HepG2 (cell line): ENCODE measurements around the gene DNAJC11. TPM values are rescaled to one million over a fixed set of nuclear protein-coding genes. Genes with fewer than 3 reads are reported as not detected.
A peak's percentile ranks its signal among the peaks of the same experiment; 100 is the strongest.

Experiments used
- ATAC-seq: fragments of 200-7000 bp; cut with Tn5 transposase; 3 replicates; pipeline ENCODE4 v1.9.1; 2020; ENCODE audit warnings: mild to moderate bottlenecking, moderate library complexity
- BruUV-seq: library from RNA; stranded (reverse); fragments of 400-500 nt; replicated peaks from 2 replicates; lab custom pipeline; 2021; lab: Mats Ljungman, UMichigan
- CTCF ChIA-PET: fragments of 300-600 bp; formaldehyde crosslinking; extraction: SDS; loops from one replicate; lab custom pipeline; 2021; ENCODE audit warnings: low total read pairs, inconsistent platforms, low intra/inter-chr PET ratio; lab: Yijun Ruan, JAX
- POLR2A ChIA-PET: fragments of 350-600 bp; sonication (Branson Sonifier 250); formaldehyde crosslinking; loops from one replicate; lab custom pipeline; 2020; ENCODE audit warnings: antibody characterized with exemption, inconsistent platforms; lab: Yijun Ruan, JAX
- DNase-seq: peaks from one replicate; pipeline ENCODE4 v3.0.0-alpha.2; 2015; ENCODE audit warnings: low spot score
- FAIRE-seq: peaks from 3 replicates; lab custom pipeline; 2011; peaks lifted over from hg19 to GRCh38; lab: Jason Lieb, UNC
- H2AFZ ChIP-seq: one replicate; pipeline ENCODE4 v1.6.1; 2011; ENCODE audit warnings: low read length, inconsistent platforms
- H3K27ac ChIP-seq: fragments of 300-600 bp; 3 replicates; pipeline ENCODE4 v1.8.0; 2011; ENCODE audit warnings: mixed run types, mild to moderate bottlenecking, mixed read lengths, low read length, inconsistent platforms; ENCODE audit not compliant: insufficient read depth; ENCODE audit errors: extremely low read length
- H3K27me3 ChIP-seq, 2 experiments: fragments of 200-600 bp in 1 of 2; 2 replicates in 1 of 2; 3 replicates in 1 of 2; pipeline versions ENCODE4 v1.6.0 to v1.8.0; 2011; ENCODE audit warnings: low read length in 2 of 2, mild to moderate bottlenecking in 2 of 2, moderate library complexity in 2 of 2, inconsistent platforms in 1 of 2; ENCODE audit not compliant: insufficient read depth in 2 of 2, control insufficient read depth in 1 of 2
- H3K36me3 ChIP-seq, 2 experiments: fragments of 200-600 bp in 1 of 2; replicated peaks in 1 of 2; 2 replicates in 1 of 2; 3 replicates in 1 of 2; pipeline versions ENCODE4 v1.5.1 to v1.8.0; 2011; ENCODE audit warnings: low read length in 2 of 2, inconsistent platforms in 1 of 2; ENCODE audit not compliant: insufficient read depth in 2 of 2, control insufficient read depth in 1 of 2
- H3K4me1 ChIP-seq: 2 replicates; pipeline ENCODE4 v1.5.1; 2012; ENCODE audit warnings: low read length, inconsistent platforms; ENCODE audit not compliant: insufficient read depth
- H3K4me2 ChIP-seq: 2 replicates; pipeline ENCODE4 v1.6.0; 2011; ENCODE audit warnings: low read depth, low read length, inconsistent platforms
- H3K4me3 ChIP-seq, 3 experiments: fragments of 200-600 bp in 1 of 3; sonication (generic), shearing (Covaris generic) in 1 of 3; replicated peaks in 1 of 3; 2 replicates each; pipeline ENCODE4 v1.5.1; 2011 to 2016; ENCODE audit warnings: low read length in 3 of 3, inconsistent platforms in 2 of 3, low read depth in 2 of 3, mild to moderate bottlenecking in 2 of 3, control low read depth in 1 of 3, mixed read lengths in 1 of 3; ENCODE audit not compliant: insufficient read depth in 1 of 3
- H3K79me2 ChIP-seq: one replicate; pipeline ENCODE4 v1.6.1; 2011; ENCODE audit warnings: low read length, inconsistent platforms; ENCODE audit not compliant: insufficient read depth
- H3K9ac ChIP-seq: 2 replicates; pipeline ENCODE4 v1.6.0; 2011; ENCODE audit warnings: mild to moderate bottlenecking, low read depth, low read length, inconsistent platforms; ENCODE audit not compliant: insufficient read depth
- H3K9me3 ChIP-seq: 2 replicates; pipeline ENCODE4 v1.5.1; 2012; ENCODE audit warnings: mild to moderate bottlenecking, low read length
- H4K20me1 ChIP-seq: 2 replicates; pipeline ENCODE4 v1.6.0; 2011; ENCODE audit warnings: inconsistent platforms, mild to moderate bottlenecking, low read length, moderate library complexity; ENCODE audit not compliant: insufficient read depth
- AGO2 ChIP-seq: fragments of 200-400 bp; formaldehyde crosslinking; optimal IDR thresholded peaks from 2 replicates; pipeline ENCODE3; 2017; ENCODE audit warnings: mild to moderate bottlenecking, low read depth, low read length, moderate library complexity
- CBX1 ChIP-seq: IDR thresholded peaks from one replicate; pipeline ENCODE4 v1.6.1; 2016; ENCODE audit warnings: antibody characterized with exemption, low read depth
- LCORL ChIP-seq, 2 experiments: fragments of 450-650 bp in 1 of 2; sonication (generic) in 1 of 2; formaldehyde crosslinking in 1 of 2; IDR thresholded peaks; 2 replicates each; pipeline versions ENCODE4 v1.5.0 to v1.6.1; 2017 to 2020; ENCODE audit warnings: antibody characterized with exemption in 1 of 2, missing genetic modification reagents in 1 of 2
- NR2C2 ChIP-seq: sonication (generic); formaldehyde crosslinking; IDR thresholded peaks from 2 replicates; pipeline ENCODE4 v1.4.0; 2020; ENCODE audit warnings: missing genetic modification reagents, mild to moderate bottlenecking, moderate library complexity, borderline replicate concordance
- PHF8 ChIP-seq: sonication (generic); formaldehyde crosslinking; IDR thresholded peaks from 2 replicates; pipeline ENCODE4 v1.5.0; 2020; ENCODE audit warnings: missing genetic modification reagents
- RBFOX2 ChIP-seq: fragments of 200-400 bp; formaldehyde crosslinking; IDR thresholded peaks from 2 replicates; pipeline ENCODE4 v1.6.1; 2017; ENCODE audit warnings: low read depth, mild to moderate bottlenecking, low read length
- RBM39 ChIP-seq: fragments of 200-400 bp; formaldehyde crosslinking; IDR thresholded peaks from one replicate; pipeline ENCODE4 v1.6.1; 2018; ENCODE audit warnings: antibody characterized with exemption, mild to moderate bottlenecking, low read depth, low read length; ENCODE audit not compliant: poor library complexity, severe bottlenecking
- REXO4 ChIP-seq: sonication (generic); formaldehyde crosslinking; IDR thresholded peaks from 2 replicates; pipeline ENCODE4 v1.8.0; 2022; ENCODE audit warnings: missing genetic modification reagents, mild to moderate bottlenecking, borderline replicate concordance
- RORA ChIP-seq: sonication (generic); formaldehyde crosslinking; IDR thresholded peaks from 2 replicates; pipeline ENCODE4 v1.5.0; 2020; ENCODE audit warnings: mild to moderate bottlenecking, missing genetic modification reagents, moderate library complexity
- TCF7L2 ChIP-seq: IDR thresholded peaks from 2 replicates; pipeline ENCODE4 v1.6.1; 2011; ENCODE audit warnings: mild to moderate bottlenecking, low read depth, low read length, moderate library complexity
- UBTF ChIP-seq: sonication (generic); formaldehyde crosslinking; IDR thresholded peaks from 2 replicates; pipeline ENCODE4 v1.4.0; 2020; ENCODE audit warnings: mild to moderate bottlenecking, missing genetic modification reagents
- ZBED4 ChIP-seq: sonication (generic); formaldehyde crosslinking; IDR thresholded peaks from 2 replicates; pipeline ENCODE4 v1.4.0; 2020; ENCODE audit warnings: missing genetic modification reagents, borderline replicate concordance
- ZBTB2 ChIP-seq: sonication (generic); formaldehyde crosslinking; IDR thresholded peaks from 2 replicates; pipeline ENCODE4 v1.8.0; 2022; ENCODE audit warnings: low read depth, missing genetic modification reagents
- ZNF136 ChIP-seq: sonication (generic); formaldehyde crosslinking; IDR thresholded peaks from 2 replicates; pipeline ENCODE4 v1.8.1; 2022; ENCODE audit warnings: low read depth, mild to moderate bottlenecking, moderate library complexity, missing genetic modification reagents
- ZNF337 ChIP-seq: sonication (generic); formaldehyde crosslinking; IDR thresholded peaks from 2 replicates; pipeline ENCODE4 v1.5.1; 2020; ENCODE audit warnings: missing genetic modification reagents, low read depth, mild to moderate bottlenecking, borderline replicate concordance
- WGBS: methylation state at CpG from one replicate; pipeline ENCODE4 v1.1.6; 2017; ENCODE audit warnings: low lambda C conversion rate; 5-methylcytosine and 5-hydroxymethylcytosine counted together
- in situ Hi-C: cut with HindIII; loops from 2 replicates; pipeline ENCODE4 v1.10.0; 2017; ENCODE audit warnings: low pct_unique_long_range_greater_than_20kb; ENCODE audit not compliant: extremely low pct_ligation_motif_present
- intact Hi-C: fragments of 100-400 bp; cut with micrococcal nuclease; formaldehyde crosslinking; loops from one replicate; pipeline ENCODE4 v1.10.0; 2022; ENCODE audit not compliant: unreplicated experiment
- polyA plus RNA-seq, 8 experiments: library from polyadenylated mRNA; depleted of rRNA in 3 of 8; stranded (reverse) in 7 of 8; unstranded in 1 of 8; fragments of >200 nt; fragmentation: Illumina TruSeq in 4 of 8; extraction: Trizol in 4 of 8; gene quantifications; 2 replicates each; pipeline versions ENCODE4 v1.2.1 to v1.2.3, GENCODE V29; 2011 to 2016; ENCODE audit warnings: low read depth in 4 of 8, missing spikeins in 1 of 8, mixed read lengths in 1 of 8; ENCODE audit not compliant: insufficient read depth in 1 of 8
- total RNA-seq, 5 experiments: library from RNA; depleted of rRNA; stranded (reverse); fragments of >200 nt; fragmentation: Illumina TruSeq; extraction: Trizol; gene quantifications; 2 replicates each; pipeline ENCODE4 v1.2.3, GENCODE V29; 2016; ENCODE audit warnings: low read depth in 1 of 5

DNAJC11 gene
- total and polyA plus RNA-seq, 2 of the 13 experiments (the other 11 are each of a cell fraction or from before 2014, with no cell fraction given) = 25.1 to 47.6 TPM

- H4K20me1 ChIP-seq = no peaks in the 10 kb centered on the region; the same call in 1 of the 2 replicates
- intact Hi-C loops (no loop called here), in situ Hi-C loops (no loop called here)
- BruUV-seq = no TSS peak
- H3K36me3 ChIP-seq = peaks cover 7 to 34% of the 10 kb centered on the region in 2 experiments; a peak in 4 of 5 replicates
- H3K4me3 ChIP-seq = peak overlapping the region; percentile 84 to 97 (median 92)
- H2AFZ ChIP-seq = no peak overlapping the region
- peak overlapping the region; percentile 76 for H3K4me2 ChIP-seq
- whole genome bisulfite sequencing = 6% methylated on average over 7 of the region's 82 CpGs
- DNase-seq = no peak
- peak overlapping the region; percentile 75 for H3K9ac ChIP-seq
- no peaks in the 10 kb centered on the region for H3K9me3 ChIP-seq
- ATAC-seq = no peak
- peaks cover 35% of the 10 kb centered on the region for H3K4me1 ChIP-seq
- H3K27me3 ChIP-seq = no peaks in the 10 kb centered on the region
- peak overlapping the region; percentile 52 for H3K27ac ChIP-seq
- ChIA-PET CTCF (no interaction called here), POLR2A (interaction anchor here (1.0 to 3.4 kb wide), 3 partner anchors 10 to 35 kb away, joined by 5 to 30 read pairs (median 5); partner anchors contain the start of genes KLHL21, THAP3 and ZBTB48)
- peaks cover 28% of the 10 kb centered on the region for H3K79me2 ChIP-seq
- no peak for FAIRE-seq
- TF ChIP-seq REXO4 (no peak), AGO2 (peak; percentile 57), CBX1 (no peak), RORA (no peak), ZNF337 (CRISPR knock-in tag) (no peak), RBFOX2 (peak; percentile 58), LCORL (IDR thresholded peaks at IDR 0.05) (no peak), LCORL (CRISPR knock-in tag; IDR thresholded peaks at IDR 0.05) (no peak), RBM39 (no peak), TCF7L2 (no peak), ZBED4 (CRISPR knock-in tag) (no peak), NR2C2 (CRISPR knock-in tag) (no peak), ZBTB2 (CRISPR knock-in tag) (no peak), PHF8 (CRISPR knock-in tag) (0 out of 2 replicates have a peak, but pooled peaks have one; percentile 9), UBTF (CRISPR knock-in tag) (0 out of 2 replicates have a peak, but pooled peaks have one; percentile 37), ZNF136 (CRISPR knock-in tag) (no peak)
Observed at GRCh38 chr1:6614929-6615785, 86.5 kb downstream of the DNAJC11 start.
